Gastrocnemius medialis (tissue), 4 donors: ENCODE results near the gene OR13J1. TPM values are rescaled to one million over a fixed set of nuclear protein-coding genes. Genes with fewer than 3 reads are reported as not detected.

Experiments
- ATAC-seq, 2 donors: fragments of 150-250 bp; one replicate each; pipeline ENCODE4 v1.9.1; 2016
- DNase-seq, 2 donors: peaks; one replicate each; pipeline ENCODE4 v3.0.0-alpha.2; 2019
- H3K27ac ChIP-seq, 4 donors: fragments of 200-600 bp; sonication (generic); 1 replicate in 1 of 4; 2 replicates in 3 of 4; pipeline ENCODE4 v1.5.1; 2016 to 2018; ENCODE audit warnings: mild to moderate bottlenecking in 2 of 4, moderate library complexity in 1 of 4
- H3K27me3 ChIP-seq, 3 donors: fragments of 200-600 bp; sonication (generic) in 2 of 3; 1 replicate in 1 of 3; 2 replicates in 2 of 3; pipeline versions ENCODE4 v1.5.1 to v1.6.0; 2016 to 2019; ENCODE audit warnings: mild to moderate bottlenecking in 1 of 3, moderate library complexity in 1 of 3
- H3K36me3 ChIP-seq, 2 donors: fragments of 200-600 bp; sonication (generic) in 1 of 2; one replicate each; pipeline ENCODE4 v1.5.1; 2017 to 2018
- H3K4me1 ChIP-seq, 2 donors: fragments of 200-600 bp; sonication (generic) in 1 of 2; one replicate each; pipeline ENCODE4 v1.5.1; 2016 to 2017; ENCODE audit warnings: mild to moderate bottlenecking in 2 of 2
- H3K4me3 ChIP-seq, 4 donors: fragments of 200-600 bp; sonication (generic) in 3 of 4; 1 replicate in 1 of 4; 2 replicates in 3 of 4; pipeline ENCODE4 v1.5.1; 2016 to 2019; ENCODE audit warnings: mild to moderate bottlenecking in 2 of 4
- H3K9me3 ChIP-seq, 3 donors: fragments of 200-600 bp; sonication (generic) in 2 of 3; 1 replicate in 1 of 3; 2 replicates in 2 of 3; pipeline ENCODE4 v1.5.1; 2016 to 2019
- CTCF ChIP-seq, 5 experiments: fragments of 450-650 bp in 3 of 5; fragments of 200-600 bp in 2 of 5; sonication (generic) in 2 of 5; IDR thresholded peaks in 4 of 5; conservative IDR thresholded peaks in 1 of 5; 1 replicate in 4 of 5; 2 replicates in 1 of 5; pipeline ENCODE4 v1.5.1; 2016 to 2019; ENCODE audit warnings: antibody characterized with exemption in 5 of 5, mild to moderate bottlenecking in 3 of 5, moderate library complexity in 3 of 5
- POLR2A ChIP-seq, 2 donors: fragments of 450-650 bp; IDR thresholded peaks; one replicate each; pipeline ENCODE4 v1.6.1; 2017; ENCODE audit warnings: antibody characterized with exemption in 2 of 2, mild to moderate bottlenecking in 2 of 2, moderate library complexity in 2 of 2
- in situ Hi-C, 4 donors: fragments of 200-750 bp; cut with MboI; loops; one replicate each; pipeline versions ENCODE4 v1.15.0 to v1.8.0; 2017; ENCODE audit warnings: low sequenced_read_pairs in 4 of 4
- intact Hi-C: fragments of 100-400 bp; cut with DNase I; formaldehyde crosslinking; loops from one replicate; pipeline ENCODE4 v1.15.1; 2023; ENCODE audit warnings: low total_unique reads
- total RNA-seq, 4 donors: library from RNA; depleted of rRNA; stranded (reverse); fragments of >200 nt; gene quantifications; one replicate each; pipeline versions ENCODE4 v1.1.0 to v1.2.3, GENCODE V29; 2016

OR13J1 gene
- total RNA-seq, 4 donors from 2014 or later: not detected

DNA sequence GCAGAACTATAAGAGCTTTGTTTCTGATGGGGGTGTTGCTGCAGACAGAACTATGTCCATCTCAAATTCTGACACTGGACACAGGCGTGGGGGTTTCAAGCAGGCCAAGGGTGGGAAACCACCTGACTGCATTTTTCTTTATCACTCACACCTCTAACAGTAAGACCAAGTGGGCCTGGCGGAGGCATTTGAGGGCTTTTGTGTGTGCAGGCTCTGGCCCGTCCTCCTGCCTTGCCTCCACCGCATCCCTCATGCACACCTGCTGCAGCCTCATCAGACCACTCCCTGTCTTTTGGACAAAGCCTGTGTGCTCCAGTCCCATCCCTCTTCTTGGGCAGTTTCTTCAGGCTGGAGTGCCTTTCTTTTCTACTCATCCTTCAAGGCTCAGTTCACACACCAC is 7.9 kb downstream of the OR13J1 start:
- H3K4me1 ChIP-seq: no peaks in the 10 kb centered on the region
- intact Hi-C loops: no loop called here
- no peak for TF ChIP-seq POLR2A (IDR thresholded peaks at IDR 0.05)
- TF ChIP-seq CTCF (IDR thresholded peaks at IDR 0.05 in 4 of 5, conservative IDR thresholded peaks at IDR 0.05 in 1 of 5): no peak
- in situ Hi-C loops: no loop called here
- DNase-seq: no peak
- H3K27me3 ChIP-seq: peaks cover 6 to 20% (median 8%) of the 10 kb centered on the region in 3 donors
- H3K9me3 ChIP-seq: no peaks in the 10 kb centered on the region
- no peak for ATAC-seq
- H3K27ac ChIP-seq: no peak overlapping the region
- no peak overlapping the region for H3K4me3 ChIP-seq
- H3K36me3 ChIP-seq: no peaks in the 10 kb centered on the region

GRCh38 chr9:35861161-35861897 is 8.9 kb downstream of the OR13J1 start:
- intact Hi-C loops: no loop called here
- Histone ChIP-seq H3K27me3 (peaks cover 6 to 19% (median 8%) of the 10 kb centered on the region in 3 donors), H3K27ac (no peak overlapping the region), H3K9me3 (no peaks in the 10 kb centered on the region), H3K36me3 (no peaks in the 10 kb centered on the region), H3K4me1 (no peaks in the 10 kb centered on the region), H3K4me3 (no peak overlapping the region)
- ATAC-seq (no peak), DNase-seq (no peak)
- in situ Hi-C loops: no loop called here
- no peak for TF ChIP-seq CTCF (IDR thresholded peaks at IDR 0.05 in 4 of 5, conservative IDR thresholded peaks at IDR 0.05 in 1 of 5)
- no peak for TF ChIP-seq POLR2A (IDR thresholded peaks at IDR 0.05)

DNA sequence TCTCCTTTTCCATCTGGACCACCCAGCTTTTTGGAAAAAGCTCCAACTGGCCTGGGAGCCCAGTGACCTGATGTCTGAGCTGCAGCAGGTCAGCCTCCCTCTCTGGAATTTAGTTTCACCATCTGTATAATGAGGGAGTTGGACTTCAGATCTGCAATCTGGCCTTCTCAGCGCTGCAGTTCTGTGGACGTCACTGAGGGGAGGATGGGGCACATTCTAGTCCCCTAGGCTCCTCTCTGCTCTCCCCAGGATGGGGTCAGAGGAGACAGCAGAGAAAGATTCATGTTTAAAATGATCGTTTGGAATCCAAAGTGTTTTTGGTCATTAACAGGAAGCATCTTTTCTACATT is 10.2 kb downstream of the OR13J1 start:
- in situ Hi-C loops: no loop called here
- H3K27ac ChIP-seq: no peak overlapping the region
- no peak for DNase-seq
- H3K9me3 ChIP-seq: no peaks in the 10 kb centered on the region
- no peaks in the 10 kb centered on the region for H3K4me1 ChIP-seq
- H3K27me3 ChIP-seq: peaks cover 6 to 12% (median 8%) of the 10 kb centered on the region in 3 donors
- TF ChIP-seq CTCF (IDR thresholded peaks at IDR 0.05 in 4 of 5, conservative IDR thresholded peaks at IDR 0.05 in 1 of 5): no peak
- TF ChIP-seq POLR2A (IDR thresholded peaks at IDR 0.05): no peak
- no peak overlapping the region for H3K4me3 ChIP-seq
- intact Hi-C loops: no loop called here
- no peaks in the 10 kb centered on the region for H3K36me3 ChIP-seq
- no peak for ATAC-seq

- in situ Hi-C loops (no loop called here), intact Hi-C loops (no loop called here)
- H3K27ac ChIP-seq: no peak overlapping the region
- peaks cover 6 to 12% (median 8%) of the 10 kb centered on the region in 3 donors for H3K27me3 ChIP-seq
- H3K36me3 ChIP-seq: no peaks in the 10 kb centered on the region
- ATAC-seq (no peak), DNase-seq (no peak)
- no peak for TF ChIP-seq POLR2A (IDR thresholded peaks at IDR 0.05)
- no peak for TF ChIP-seq CTCF (IDR thresholded peaks at IDR 0.05 in 4 of 5, conservative IDR thresholded peaks at IDR 0.05 in 1 of 5)
- no peaks in the 10 kb centered on the region for H3K4me1 ChIP-seq
- no peak overlapping the region for H3K4me3 ChIP-seq
- H3K9me3 ChIP-seq: no peaks in the 10 kb centered on the region
Observed at GRCh38 chr9:35859310-35859989, 10.8 kb downstream of the OR13J1 start.
